Gastrocnemius medialis (tissue), 4 donors: Measurements from ENCODE around the gene ATXN7L2. TPM values are rescaled to one million over a fixed set of nuclear protein-coding genes. Genes with fewer than 3 reads are reported as not detected.
A peak's percentile ranks its signal among the peaks of the same experiment; 100 is the strongest.

ENCODE experiments used
- ATAC-seq, 2 donors: fragments of 150-250 bp; one replicate each; pipeline ENCODE4 v1.9.1; 2016
- DNase-seq, 2 donors: peaks; one replicate each; pipeline ENCODE4 v3.0.0-alpha.2; 2019
- H3K27ac ChIP-seq, 4 donors: fragments of 200-600 bp; sonication (generic); 1 replicate in 1 of 4; 2 replicates in 3 of 4; pipeline ENCODE4 v1.5.1; 2016 to 2018; ENCODE audit warnings: mild to moderate bottlenecking in 2 of 4, moderate library complexity in 1 of 4
- H3K27me3 ChIP-seq, 3 donors: fragments of 200-600 bp; sonication (generic) in 2 of 3; 1 replicate in 1 of 3; 2 replicates in 2 of 3; pipeline versions ENCODE4 v1.5.1 to v1.6.0; 2016 to 2019; ENCODE audit warnings: mild to moderate bottlenecking in 1 of 3, moderate library complexity in 1 of 3
- H3K36me3 ChIP-seq, 2 donors: fragments of 200-600 bp; sonication (generic) in 1 of 2; one replicate each; pipeline ENCODE4 v1.5.1; 2017 to 2018
- H3K4me1 ChIP-seq, 2 donors: fragments of 200-600 bp; sonication (generic) in 1 of 2; one replicate each; pipeline ENCODE4 v1.5.1; 2016 to 2017; ENCODE audit warnings: mild to moderate bottlenecking in 2 of 2
- H3K4me3 ChIP-seq, 4 donors: fragments of 200-600 bp; sonication (generic) in 3 of 4; 1 replicate in 1 of 4; 2 replicates in 3 of 4; pipeline ENCODE4 v1.5.1; 2016 to 2019; ENCODE audit warnings: mild to moderate bottlenecking in 2 of 4
- H3K9me3 ChIP-seq, 3 donors: fragments of 200-600 bp; sonication (generic) in 2 of 3; 1 replicate in 1 of 3; 2 replicates in 2 of 3; pipeline ENCODE4 v1.5.1; 2016 to 2019
- POLR2A ChIP-seq, 2 donors: fragments of 450-650 bp; IDR thresholded peaks; one replicate each; pipeline ENCODE4 v1.6.1; 2017; ENCODE audit warnings: antibody characterized with exemption in 2 of 2, mild to moderate bottlenecking in 2 of 2, moderate library complexity in 2 of 2
- in situ Hi-C, 4 donors: fragments of 200-750 bp; cut with MboI; loops; one replicate each; pipeline versions ENCODE4 v1.15.0 to v1.8.0; 2017; ENCODE audit warnings: low sequenced_read_pairs in 4 of 4
- intact Hi-C: fragments of 100-400 bp; cut with DNase I; formaldehyde crosslinking; loops from one replicate; pipeline ENCODE4 v1.15.1; 2023; ENCODE audit warnings: low total_unique reads
- total RNA-seq, 4 donors: library from RNA; depleted of rRNA; stranded (reverse); fragments of >200 nt; gene quantifications; one replicate each; pipeline versions ENCODE4 v1.1.0 to v1.2.3, GENCODE V29; 2016
- TF ChIP-seq, protein P1 (sequence below), 5 experiments: fragments of 450-650 bp in 3 of 5; fragments of 200-600 bp in 2 of 5; sonication (generic) in 2 of 5; IDR thresholded peaks in 4 of 5; conservative IDR thresholded peaks in 1 of 5; 1 replicate in 4 of 5; 2 replicates in 1 of 5; pipeline ENCODE4 v1.5.1; 2016 to 2019; ENCODE audit warnings: antibody characterized with exemption in 5 of 5, mild to moderate bottlenecking in 3 of 5, moderate library complexity in 3 of 5

The ATXN7L2 gene
- total RNA-seq, 4 donors from 2014 or later = 2.1 to 12.1 (median 6.5) TPM

DNA sequence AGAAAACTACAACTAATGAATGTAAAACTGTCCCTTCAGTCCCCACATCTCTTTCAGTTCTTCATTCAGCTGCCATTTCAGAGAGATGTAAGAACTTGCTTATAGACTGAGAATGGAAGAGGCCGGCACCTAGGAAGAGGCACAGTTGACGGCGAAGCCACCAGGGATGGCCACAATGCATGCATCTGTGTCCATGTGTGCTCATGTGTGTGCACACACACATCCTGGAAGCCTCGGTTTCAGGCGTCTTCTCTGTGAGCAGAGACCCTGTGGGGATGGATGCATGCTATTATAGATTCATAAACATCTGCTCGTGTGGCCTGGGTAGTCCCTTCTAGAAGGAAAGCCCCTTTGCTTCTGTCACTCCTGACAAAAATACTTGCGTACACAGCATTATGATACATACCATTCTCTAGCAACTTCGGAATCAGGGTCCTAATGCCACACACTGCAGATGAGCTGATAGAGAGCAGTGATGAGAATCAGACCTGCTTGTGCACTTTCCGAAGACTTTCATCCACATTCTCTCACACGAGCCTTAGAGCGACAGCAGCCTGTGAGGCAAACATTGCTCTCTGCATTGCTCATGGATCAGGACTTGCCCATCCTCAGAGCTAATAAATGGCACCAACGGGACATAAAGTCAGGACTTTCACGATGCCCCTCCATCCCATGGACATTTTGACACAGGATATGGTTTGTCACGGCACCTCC lies 43.5 kb downstream of the ATXN7L2 start:
- no peaks in the 10 kb centered on the region for H3K36me3 ChIP-seq
- DNase-seq (no peak), ATAC-seq (no peak)
- intact Hi-C loops (no loop called here), in situ Hi-C loops (loop anchor here in 1 of 4 donors (25.0 kb wide), 1 partner anchor 240 kb away; the partner anchor contains the start of gene PSRC1)
- H3K4me3 ChIP-seq = no peak overlapping the region
- TF ChIP-seq POLR2A (IDR thresholded peaks at IDR 0.05) = no peak
- H3K27ac ChIP-seq = no peak overlapping the region
- no peaks in the 10 kb centered on the region for H3K9me3 ChIP-seq
- no peaks in the 10 kb centered on the region for H3K27me3 ChIP-seq
- H3K4me1 ChIP-seq = peaks cover 30% of the 10 kb centered on the region in 2 donors

DNA sequence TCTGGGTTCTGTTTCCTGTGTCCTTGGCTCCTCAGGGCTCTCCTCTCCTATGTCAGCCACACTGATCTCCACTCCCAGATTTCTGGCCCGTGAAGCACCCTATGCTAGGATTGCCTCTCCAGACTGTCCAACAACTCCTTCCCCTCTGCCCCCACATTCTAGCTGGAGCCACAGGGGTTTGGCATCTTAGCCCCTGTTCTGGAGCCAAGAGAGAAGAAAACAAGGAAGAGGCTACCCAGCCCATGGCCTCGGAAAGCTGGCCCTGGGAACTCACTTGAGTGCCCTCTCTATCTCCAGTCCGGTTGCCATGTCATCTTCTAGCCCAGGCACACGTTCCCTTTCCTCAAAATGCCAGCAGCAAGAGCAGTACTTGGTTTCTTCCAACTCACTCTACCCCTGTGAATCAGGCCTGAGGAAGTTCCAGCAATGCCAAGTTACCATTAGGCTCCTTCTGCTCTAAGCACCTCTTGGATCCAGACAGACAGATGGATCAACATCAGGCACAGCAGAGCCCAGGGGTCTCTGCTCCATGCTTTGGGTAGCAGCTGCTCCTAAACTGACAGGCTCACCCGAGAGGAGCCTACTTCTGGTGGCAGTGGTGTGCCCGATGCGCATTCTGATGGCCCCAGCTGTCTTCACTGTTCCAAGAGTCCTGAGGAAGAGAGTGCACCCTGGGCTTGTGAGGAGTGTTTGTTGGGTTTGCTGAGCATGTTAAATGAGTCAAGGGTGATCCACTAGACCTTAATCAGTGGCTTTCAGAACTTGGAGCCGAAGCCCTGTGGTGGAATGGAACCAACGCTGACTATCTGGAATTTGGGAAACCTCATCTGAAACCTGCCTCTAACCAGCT lies 44.4 kb downstream of the ATXN7L2 start:
- Histone ChIP-seq H3K36me3 (no peaks in the 10 kb centered on the region), H3K27me3 (no peaks in the 10 kb centered on the region), H3K4me1 (peaks cover 37 to 38% of the 10 kb centered on the region in 2 donors), H3K9me3 (no peaks in the 10 kb centered on the region), H3K4me3 (no peak overlapping the region), H3K27ac (peak overlapping the region in 1 of 4 donors; percentile 95)
- intact Hi-C loops = no loop called here
- in situ Hi-C loops = loop anchor here in 1 of 4 donors (25.0 kb wide), 1 partner anchor 241 kb away; the partner anchor contains the start of gene PSRC1
- no peak for ATAC-seq
- peak in 1 of 2 donors; percentile 2 for DNase-seq
- no peak for TF ChIP-seq POLR2A (IDR thresholded peaks at IDR 0.05)
- TF ChIP-seq, protein P1, sequence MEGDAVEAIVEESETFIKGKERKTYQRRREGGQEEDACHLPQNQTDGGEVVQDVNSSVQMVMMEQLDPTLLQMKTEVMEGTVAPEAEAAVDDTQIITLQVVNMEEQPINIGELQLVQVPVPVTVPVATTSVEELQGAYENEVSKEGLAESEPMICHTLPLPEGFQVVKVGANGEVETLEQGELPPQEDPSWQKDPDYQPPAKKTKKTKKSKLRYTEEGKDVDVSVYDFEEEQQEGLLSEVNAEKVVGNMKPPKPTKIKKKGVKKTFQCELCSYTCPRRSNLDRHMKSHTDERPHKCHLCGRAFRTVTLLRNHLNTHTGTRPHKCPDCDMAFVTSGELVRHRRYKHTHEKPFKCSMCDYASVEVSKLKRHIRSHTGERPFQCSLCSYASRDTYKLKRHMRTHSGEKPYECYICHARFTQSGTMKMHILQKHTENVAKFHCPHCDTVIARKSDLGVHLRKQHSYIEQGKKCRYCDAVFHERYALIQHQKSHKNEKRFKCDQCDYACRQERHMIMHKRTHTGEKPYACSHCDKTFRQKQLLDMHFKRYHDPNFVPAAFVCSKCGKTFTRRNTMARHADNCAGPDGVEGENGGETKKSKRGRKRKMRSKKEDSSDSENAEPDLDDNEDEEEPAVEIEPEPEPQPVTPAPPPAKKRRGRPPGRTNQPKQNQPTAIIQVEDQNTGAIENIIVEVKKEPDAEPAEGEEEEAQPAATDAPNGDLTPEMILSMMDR (IDR thresholded peaks at IDR 0.05 in 4 of 5, conservative IDR thresholded peaks at IDR 0.05 in 1 of 5) = no peak

DNA sequence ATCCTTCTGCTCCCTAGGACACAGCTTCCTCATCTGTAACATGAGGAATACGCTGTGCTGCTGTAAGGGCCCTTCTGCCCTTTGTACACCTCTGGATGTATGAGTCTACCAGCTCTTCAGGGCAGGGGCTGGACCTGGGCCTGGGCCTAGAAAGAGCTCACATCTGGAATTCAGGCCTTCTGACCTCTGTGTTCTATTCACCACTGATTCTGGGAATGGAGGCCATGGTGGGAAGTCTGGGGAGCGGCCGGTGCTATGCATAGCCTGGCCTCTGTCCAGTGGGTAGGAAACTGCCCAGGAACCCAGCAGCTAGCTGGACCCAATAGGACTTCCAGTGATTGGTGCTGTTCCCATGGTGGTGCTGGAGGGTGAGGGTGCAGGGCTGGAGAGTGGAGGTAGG lies 45.0 kb downstream of the ATXN7L2 start:
- in situ Hi-C loops = loop anchor here in 1 of 4 donors (25.0 kb wide), 1 partner anchor 241 kb away; the partner anchor contains the start of gene PSRC1

DNA sequence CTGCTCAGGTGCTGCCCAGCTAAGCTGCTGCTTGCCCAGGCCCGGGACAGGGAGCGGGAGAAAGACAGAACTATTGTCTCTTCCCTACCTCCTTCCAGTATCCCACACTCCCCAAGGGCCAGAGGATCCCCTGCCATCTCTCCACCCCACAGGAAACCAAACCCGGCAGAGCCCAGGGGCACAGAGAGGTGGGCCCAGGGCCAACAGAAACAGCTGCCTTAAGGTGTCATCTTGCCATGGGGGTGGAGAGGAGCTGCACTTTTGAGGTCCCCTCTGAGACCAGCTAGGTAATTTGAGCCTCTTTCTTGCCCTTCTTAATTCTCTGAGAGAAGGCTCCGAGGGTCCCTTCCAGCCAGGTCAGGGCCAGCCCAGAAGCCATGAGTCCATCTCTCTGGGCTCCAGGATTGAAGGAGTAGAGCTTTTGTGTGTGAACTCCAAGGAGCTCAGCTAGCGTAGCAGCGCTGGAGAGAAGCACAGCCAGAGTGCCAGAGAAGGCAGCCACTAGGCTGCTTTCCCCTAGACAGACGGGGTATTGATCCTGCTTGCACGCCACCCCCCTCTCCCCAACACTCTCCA lies 46.3 kb downstream of the ATXN7L2 start:
- no peaks in the 10 kb centered on the region for H3K36me3 ChIP-seq
- H3K4me3 ChIP-seq = no peak overlapping the region
- ATAC-seq = peak; percentile 23 to 49
- DNase-seq = peak in 1 of 2 donors; percentile 78
- no peaks in the 10 kb centered on the region for H3K9me3 ChIP-seq
- intact Hi-C loops = loop anchor here (5.0 kb wide), 3 partner anchors 103 to 318 kb away; partner anchors contain the start of genes PSMA5 and SARS1
- in situ Hi-C loops = loop anchor here (5.0 to 25.0 kb wide), 4 partner anchors 33 to 255 kb away; partner anchors contain the start of genes CYB561D1 (in 2 of the 4) and PSRC1 (in 1 of the 4)
- no peaks in the 10 kb centered on the region for H3K27me3 ChIP-seq
- no peak for TF ChIP-seq POLR2A (IDR thresholded peaks at IDR 0.05)
- TF ChIP-seq, protein P1 (IDR thresholded peaks at IDR 0.05 in 4 of 5, conservative IDR thresholded peaks at IDR 0.05 in 1 of 5) = no peak
- H3K4me1 ChIP-seq = peaks cover 44 to 45% of the 10 kb centered on the region in 2 donors
- H3K27ac ChIP-seq = peak overlapping the region; percentile 79 to 95 (median 90)

More for the DNA sequence above, 45.0 kb downstream of the ATXN7L2 start:
- no peak for TF ChIP-seq POLR2A (IDR thresholded peaks at IDR 0.05)
- TF ChIP-seq, protein P1 (IDR thresholded peaks at IDR 0.05 in 4 of 5, conservative IDR thresholded peaks at IDR 0.05 in 1 of 5) = no peak
- DNase-seq (no peak), ATAC-seq (no peak)
- Histone ChIP-seq H3K4me1 (peaks cover 39 to 41% of the 10 kb centered on the region in 2 donors), H3K36me3 (no peaks in the 10 kb centered on the region), H3K4me3 (no peak overlapping the region), H3K27ac (peak overlapping the region in 2 of 4 donors; percentile 91 to 95), H3K27me3 (no peaks in the 10 kb centered on the region), H3K9me3 (no peaks in the 10 kb centered on the region)
- intact Hi-C loops = no loop called here
